GM21367 (cell line): Measurements from ENCODE around the gene AFAP1L2.

Experiments
- ATAC-seq: cut with Tn5 transposase; IDR thresholded peaks from one replicate; pipeline ENCODE4 v1.9.1; 2021; ENCODE audit not compliant: unreplicated experiment

The AFAP1L2 gene

DNA sequence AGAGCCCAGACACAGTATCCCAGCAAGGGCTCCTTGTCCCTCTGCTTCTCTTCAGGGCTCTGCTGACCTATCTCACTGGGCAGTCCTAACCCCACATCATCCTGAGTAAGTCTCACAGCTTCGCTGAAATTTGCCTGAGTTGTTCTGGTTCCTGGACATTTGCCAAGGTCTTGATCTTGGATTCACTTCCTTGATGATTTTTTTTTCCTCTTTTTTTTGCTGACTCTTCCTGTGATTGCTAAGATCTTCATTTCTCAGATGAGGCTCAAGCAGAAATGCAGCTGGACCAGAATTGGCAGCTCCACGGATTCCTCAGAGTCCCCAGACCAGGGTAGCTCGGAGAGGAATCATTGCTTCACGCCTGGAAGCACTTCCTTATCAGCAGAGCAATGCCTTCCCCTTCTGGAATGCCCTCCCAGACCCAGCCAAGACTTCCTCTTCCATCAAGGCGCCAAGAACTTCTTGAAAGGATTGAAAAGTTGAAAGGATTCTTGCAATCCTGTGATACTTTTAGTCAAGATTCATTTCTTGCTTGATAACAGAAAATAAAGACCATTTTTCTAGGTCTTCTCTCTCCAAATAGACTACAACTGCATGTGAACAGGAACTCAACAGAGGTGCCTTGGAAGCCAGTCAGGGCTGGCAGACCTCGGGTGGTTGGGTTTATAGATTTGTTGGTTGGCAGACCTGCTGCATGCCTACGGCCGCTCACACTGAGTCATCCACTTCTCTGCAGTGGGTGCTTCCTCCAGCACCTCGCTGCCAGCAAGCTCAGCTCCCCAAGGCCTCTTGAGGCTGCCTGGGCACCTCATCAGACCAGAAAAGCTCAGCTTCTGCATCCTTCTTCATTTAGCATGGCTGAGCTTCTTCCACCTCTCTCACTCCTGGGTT is 8.8 kb upstream of the AFAP1L2 start:
- no peak for ATAC-seq

DNA sequence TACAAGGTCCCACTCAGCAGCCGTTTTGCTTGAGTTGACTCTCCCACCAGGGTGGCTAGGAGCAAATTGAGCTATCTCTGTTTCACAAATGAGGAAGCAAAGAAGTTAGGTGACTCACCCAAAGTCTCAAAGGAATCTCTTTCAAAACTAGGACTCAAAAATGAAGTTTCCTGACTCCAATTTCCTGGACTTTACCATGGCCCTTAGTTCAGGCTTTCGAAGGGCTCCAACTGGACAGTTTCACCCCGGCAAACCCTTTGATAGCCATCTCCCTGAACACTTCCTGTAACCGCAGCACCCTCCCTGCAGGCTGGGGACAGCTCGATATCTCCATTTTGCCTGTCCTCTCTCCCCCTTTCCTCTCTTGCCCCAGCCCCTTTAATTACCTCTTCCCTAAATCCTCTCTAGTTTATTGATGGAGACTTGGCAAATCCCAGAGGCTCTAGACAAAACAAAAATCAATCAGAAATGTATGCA is 4.7 kb upstream of the AFAP1L2 start:
- ATAC-seq = no peak

DNA sequence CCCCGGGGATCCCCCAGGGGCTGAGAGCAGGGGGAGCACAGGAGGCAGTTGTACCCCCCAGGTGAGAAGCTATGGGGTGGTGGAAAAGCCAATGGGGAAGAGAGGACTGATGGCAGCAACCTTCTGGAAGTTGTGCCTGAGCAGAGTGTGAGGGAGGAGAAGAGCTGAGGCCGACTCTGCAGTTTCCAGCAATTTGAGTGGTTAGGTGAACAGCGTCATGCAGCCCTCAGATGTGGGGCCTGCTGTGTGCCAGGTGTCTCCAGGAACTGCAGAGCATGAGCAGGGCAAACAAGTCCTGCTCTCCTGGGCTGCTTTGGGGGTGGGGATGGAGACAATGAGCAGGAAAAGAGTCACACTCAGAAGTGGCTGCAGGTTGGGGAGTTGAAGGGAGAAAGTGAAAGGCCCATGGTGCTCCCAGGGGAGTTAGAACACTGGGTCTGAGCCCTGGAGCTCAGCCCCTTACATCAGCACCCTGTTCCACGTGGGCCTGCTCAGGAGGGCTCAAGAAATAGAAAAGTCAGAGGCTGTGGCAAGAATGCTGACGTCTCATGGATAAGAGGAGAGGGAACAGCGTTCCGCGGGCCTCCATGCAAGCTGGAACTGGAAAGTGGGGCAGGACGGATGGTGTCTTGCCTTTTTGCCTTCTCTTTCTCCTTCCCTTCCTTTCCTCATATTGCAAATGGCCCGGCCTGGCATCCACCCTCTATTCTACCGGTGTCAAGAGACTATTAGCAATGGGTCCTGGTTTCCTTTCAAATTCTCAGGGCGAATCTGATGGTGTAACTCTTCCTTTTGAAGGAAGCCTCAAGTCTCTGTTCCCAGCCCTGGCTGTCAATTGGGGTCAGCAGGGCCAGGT is 4.0 kb upstream of the AFAP1L2 start:
- no peak for ATAC-seq

DNA sequence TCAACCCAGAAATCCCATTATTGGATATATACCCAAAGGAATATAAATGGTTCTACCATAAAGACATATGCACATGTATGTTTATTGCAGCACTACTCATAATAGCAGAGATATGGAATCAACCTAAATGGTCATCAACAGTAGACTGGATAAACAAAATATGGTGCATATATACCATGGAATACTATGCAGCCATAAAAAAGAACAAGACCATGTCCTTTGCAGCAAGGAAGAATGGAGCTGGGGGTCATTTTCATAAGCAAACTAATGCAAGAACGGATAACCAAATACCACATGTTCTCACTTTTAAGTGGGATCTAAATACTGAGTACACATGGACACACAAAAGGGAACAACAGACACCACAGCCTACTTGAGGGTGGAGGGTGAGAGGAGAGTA is 2.2 kb upstream of the AFAP1L2 start:
- no peak for ATAC-seq

DNA sequence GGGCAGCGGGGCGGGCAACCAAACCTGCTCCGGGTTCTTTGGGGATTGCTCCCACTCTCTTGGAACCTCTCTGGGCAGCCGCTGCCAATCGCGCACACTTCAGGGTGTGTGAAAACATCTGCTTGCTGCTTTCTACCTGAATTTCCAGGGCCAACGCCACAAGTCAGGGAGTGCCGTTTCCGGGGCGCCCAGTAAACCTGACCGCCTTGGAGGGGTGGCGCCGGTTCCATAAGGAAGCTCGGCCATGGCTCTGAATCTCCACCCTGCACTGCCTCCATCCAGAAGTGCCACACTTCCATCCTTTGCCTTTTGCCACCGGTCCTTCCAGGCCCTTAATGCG is 679 bp upstream of the AFAP1L2 start:
- no peak for ATAC-seq

DNA sequence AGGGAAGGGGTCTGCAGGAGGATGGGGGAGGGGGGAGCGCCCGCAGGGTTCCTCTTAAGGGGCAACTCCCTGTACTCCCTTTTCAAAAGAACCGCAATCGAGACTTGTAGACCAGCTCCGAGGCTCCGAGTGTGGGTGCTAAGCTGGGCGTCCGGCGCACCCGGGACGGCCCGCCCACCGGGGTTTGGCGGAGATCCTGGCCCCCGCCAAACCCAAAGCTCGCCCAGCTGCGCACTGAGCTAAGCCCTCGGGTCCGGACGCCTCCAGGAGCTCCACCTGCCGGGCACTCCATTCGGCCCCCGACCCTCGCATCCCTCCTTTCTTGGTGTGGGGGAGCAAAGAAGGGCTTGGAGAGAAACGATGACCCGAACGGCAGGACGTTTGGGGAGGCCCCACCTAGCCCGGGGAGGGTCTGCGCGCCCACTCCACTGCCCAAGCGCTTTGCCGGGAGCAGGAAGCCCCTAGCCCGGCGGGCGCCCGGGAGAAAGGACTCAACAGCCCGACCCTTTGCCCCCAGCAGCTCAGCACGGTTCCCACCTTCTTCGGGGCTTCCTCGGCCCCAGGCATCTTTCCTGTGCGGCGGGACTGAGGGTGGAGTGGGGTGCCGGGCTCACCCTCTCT is 651 bp downstream of the AFAP1L2 start:
- no peak for ATAC-seq

DNA sequence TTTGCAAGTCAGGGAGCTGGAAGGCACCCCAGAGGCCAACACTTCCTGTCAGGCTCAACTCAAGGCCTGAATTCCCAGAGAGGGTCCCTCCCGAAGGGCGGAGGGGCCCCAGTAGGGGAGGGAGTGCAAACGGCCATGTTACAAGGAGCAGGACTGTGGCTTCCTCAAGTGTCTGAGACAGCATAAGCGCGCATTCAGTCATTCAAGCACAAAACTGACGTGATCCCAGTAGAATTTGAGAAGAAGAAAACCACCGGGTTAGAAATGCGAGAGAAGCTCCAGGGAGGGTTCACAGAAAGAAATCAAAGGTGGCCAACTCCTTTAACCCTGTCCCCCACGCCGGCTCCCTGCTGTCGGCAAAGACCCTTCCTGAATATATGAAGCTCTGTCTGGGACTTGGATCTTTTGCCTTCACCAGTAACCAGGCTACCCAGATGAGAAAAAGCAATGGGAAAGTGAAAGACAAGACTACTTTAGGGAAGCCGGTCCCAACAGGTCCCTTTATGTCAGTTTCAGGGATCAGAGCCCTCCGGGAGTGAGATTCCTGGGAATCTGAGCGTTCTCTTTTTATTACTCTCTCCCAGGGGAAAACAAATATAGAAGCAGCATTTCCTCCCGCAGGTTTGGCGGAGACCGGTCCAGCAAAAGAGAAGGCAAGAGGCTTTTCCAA is 1.3 kb downstream of the AFAP1L2 start:
- ATAC-seq = no peak

DNA sequence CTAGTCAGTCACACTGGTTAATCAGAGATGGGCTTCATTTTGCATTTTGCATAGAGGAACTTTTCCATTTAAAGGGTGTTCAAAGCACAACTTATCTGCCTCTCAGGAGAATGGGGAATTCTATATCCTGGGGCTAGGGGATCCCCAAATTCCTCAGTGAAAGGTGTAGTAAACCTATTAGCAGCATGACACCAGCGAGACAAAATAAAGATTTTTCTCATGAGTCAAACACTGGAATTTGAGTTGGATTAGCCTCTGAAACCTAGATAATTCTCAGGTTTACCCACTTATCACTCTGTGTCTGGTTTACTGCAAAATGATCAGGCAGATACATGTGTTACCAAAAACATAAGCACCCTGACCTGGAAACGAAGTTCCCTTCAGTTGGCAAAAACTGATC is 2.1 kb downstream of the AFAP1L2 start:
- no peak for ATAC-seq

DNA sequence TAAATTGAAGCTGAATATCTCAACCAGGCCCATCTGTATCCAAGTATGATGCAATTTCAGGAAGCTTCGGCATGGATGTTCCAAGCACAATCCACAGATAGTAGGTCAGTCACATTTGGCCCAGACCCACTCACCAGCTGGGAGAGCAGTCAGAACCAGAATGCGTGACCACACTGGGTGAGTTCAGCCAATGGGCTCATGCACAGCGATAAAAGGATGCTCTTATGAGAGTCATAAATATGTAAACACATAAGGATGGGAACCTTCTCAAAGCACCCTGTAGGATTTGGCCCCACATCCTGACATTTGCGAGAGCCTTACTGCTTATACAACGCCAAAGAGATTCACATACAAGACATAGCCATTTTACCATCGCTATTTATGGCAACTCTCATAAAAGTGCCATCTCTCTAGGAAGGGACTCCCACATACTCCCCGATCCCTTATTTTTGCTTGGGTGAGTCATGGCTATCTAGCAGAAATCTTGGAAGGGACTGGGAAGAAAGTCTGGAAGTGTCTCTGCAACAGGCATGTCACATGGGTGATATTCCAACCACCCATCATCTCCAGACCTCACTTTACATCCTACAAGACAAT is 3.0 kb downstream of the AFAP1L2 start:
- no peak for ATAC-seq

DNA sequence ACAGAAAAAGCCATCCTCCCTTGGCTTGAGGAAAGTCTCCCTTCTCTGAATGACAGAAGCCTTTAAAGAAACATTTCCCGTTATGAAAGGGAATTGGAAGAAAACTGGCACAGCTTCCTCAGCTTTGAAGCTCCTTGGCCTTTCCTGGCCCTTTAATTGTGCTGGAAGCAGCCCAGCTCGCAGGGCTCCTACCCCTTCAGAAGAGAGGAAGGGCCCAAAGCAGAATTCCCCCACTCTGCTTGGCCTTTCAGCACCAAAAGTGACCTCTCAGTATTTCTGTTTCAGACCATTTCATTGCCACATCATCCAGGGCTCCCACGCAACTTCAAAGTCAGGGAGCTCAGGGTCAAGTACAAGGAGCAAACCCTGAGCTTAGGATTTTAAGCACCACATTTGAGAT is 4.2 kb downstream of the AFAP1L2 start:
- no peak for ATAC-seq

DNA sequence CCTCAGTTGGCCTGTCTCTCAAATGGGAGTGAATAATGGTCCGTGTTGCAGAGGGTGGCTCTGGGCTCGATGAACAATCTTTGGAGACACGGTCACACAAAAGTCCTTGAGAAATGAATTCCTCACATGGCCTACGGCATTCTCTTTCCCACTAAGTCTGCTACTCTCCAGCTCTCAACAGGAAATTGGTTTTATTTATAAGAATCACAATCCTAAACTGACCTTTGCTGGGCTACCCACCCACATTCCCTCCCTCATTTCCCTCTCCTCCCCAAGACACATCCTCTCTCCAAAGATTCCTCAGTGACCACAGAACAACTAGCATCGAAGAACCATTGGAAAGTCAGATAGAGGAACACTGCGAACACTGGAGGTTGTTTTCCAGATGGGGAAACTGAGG is 4.7 kb downstream of the AFAP1L2 start:
- no peak for ATAC-seq

DNA sequence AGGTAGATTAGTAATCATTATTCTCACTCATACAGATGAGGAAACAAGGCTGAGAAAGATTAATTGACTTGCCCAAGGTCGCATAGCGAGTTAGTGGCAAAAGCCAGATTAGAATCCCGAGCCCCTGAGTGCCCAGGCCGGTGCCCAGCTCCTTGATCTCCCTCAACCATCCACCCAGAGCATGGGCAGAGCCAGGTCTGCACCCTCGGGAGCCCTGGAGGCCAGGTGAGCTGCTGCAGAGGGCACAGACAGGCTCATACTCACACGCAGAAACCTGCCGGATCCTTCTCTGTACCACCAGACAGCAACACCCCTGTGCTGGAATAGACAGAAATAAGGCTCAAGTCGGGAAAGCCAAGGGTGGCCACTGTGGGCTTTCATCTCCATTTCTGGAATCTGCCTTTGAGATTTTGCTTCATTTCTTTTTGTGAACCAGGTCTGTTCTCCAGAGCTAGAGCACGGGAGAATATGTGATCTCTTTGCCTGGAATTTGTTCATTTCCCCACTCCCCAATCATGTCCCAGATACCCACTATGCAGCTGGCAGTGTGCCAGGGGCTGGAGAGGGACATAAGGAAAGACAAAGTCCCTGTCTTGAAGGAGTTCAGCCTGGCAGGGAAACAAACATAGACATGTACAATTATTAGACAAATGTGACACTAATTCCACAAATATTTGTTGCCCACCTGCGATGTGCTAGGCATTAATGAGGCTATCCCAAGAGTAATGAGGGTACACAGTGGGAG is 5.5 kb downstream of the AFAP1L2 start:
- no peak for ATAC-seq

DNA sequence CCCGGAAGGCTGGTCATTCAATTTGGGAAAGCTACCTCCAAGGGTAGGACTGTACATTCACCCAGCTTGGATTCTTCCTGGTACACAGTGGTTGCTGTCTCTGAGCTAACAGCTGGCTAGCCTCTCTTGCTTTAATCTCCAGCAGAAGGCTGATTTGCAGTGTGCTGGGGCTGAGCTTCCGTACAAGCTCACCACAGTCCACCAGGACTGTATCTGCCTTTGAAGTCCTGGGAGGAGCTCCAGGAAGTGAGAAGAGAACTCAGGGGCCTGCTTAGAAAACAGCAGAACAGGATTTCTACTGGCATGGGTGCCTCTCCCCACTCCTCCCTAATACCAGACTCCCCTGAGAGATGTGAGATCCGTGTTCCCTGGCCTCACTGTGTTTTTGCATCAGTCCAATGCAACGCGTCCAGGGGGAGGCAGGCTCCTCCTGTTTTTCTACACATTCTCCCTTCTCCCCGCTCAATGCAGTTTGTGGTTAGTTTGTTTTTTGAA is 6.6 kb downstream of the AFAP1L2 start:
- ATAC-seq = no peak

DNA sequence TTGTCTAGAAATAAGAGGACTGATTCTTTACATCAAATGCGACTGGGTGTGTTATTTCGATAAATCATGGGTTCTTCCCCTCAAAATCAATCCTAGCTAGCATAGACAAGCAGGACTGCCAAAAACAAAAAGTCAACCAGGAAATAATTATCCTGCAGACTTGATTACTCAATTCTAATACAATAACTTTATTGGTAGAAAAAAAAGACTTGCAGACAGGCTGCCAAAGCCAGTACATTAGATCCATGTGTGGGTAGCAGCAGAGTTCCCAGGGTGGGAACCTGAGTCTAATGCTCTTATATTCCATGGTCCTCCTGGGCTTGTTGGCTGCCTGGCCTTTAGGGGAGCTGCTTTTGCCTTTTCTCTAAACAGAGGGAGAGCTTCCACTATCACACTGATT is 7.8 kb downstream of the AFAP1L2 start:
- no peak for ATAC-seq

DNA sequence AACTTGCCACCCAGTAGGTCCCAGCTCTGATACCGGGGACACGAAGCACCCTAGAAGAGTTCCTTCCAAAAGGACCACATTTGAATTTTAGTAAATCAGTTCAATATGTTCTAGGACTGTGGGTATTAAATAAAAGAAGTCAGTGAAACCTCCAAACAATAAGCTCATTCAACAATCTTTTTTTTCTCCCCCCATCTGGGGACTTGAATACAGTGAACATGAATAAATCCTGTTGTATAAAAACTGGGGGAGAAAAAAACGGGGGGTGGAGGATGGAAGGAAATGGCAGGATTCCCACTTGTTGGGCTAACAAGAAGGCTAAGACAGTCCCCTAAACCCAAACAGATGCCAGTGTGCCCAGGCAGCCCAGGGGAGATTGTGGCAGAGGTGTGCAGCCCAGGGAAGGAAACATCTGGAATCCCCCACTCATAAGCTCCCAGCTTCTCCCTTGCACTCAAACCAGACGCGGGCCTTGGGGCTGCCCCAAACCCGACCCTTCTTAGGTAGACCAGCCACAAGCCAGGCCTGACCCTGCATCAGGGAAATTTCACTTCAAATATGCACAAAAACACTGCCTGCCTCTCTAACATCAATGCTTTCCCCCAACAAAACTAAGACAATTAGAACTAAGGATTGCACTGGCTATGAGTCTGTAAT is 8.8 kb downstream of the AFAP1L2 start:
- ATAC-seq = no peak

DNA sequence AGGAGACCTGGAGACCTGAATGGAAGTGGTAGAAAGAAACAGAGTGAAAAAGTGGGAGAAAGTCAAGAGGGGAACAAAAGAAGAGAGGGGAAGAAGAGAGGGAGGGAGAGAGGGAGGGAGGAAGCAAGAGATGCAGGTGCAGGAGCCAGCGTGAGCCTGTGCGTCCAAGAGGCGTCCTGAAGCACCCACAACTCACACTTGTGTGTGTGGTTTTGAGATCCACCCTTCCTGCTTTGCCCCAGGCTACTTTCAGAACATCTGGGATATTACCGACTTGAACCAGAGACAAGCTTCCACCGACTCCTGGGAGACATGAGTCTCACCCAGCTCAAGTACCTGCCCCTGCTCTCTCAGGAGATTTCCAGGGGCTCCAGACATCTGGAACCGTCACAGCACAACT is 9.8 kb downstream of the AFAP1L2 start:
- no peak for ATAC-seq

DNA sequence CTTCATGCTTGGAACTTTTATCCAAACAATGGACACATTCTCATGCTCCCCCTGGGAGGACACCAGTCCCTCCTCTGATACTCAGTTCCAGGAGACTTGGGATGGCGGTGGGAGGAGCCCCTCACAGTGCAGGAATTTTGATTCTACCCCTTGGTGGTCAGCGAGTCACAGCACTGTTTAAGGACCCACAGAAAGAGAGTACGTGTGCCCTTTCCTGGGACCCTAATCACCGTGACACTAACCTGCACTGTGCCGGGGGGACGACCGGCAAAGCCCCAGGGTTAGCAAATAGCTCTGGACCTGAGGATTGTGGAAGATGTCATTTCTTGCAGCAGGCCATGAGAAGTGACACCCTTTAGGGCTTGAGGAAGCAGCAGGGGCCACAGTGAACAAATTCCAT is 10.4 kb downstream of the AFAP1L2 start:
- no peak for ATAC-seq

DNA sequence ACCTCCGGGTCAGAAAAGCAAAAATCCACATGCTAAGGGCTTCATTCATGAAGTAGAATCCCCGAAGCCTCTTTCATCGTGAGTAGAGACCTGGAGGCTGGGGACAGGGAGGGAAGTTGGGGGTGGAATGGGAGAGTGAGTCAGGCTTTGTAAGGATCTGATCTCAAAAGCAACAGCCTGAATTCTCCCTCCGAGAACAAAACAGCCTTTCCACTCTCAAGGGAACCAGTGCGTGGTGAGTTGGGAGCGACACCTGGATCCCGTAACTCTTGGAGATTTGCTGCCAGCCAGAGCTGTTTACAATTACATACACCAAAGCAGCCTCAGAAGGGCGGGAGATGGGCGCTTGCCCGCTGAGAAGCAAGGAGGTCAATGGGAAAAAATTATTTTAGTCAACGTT is 10.8 kb downstream of the AFAP1L2 start:
- no peak for ATAC-seq

DNA sequence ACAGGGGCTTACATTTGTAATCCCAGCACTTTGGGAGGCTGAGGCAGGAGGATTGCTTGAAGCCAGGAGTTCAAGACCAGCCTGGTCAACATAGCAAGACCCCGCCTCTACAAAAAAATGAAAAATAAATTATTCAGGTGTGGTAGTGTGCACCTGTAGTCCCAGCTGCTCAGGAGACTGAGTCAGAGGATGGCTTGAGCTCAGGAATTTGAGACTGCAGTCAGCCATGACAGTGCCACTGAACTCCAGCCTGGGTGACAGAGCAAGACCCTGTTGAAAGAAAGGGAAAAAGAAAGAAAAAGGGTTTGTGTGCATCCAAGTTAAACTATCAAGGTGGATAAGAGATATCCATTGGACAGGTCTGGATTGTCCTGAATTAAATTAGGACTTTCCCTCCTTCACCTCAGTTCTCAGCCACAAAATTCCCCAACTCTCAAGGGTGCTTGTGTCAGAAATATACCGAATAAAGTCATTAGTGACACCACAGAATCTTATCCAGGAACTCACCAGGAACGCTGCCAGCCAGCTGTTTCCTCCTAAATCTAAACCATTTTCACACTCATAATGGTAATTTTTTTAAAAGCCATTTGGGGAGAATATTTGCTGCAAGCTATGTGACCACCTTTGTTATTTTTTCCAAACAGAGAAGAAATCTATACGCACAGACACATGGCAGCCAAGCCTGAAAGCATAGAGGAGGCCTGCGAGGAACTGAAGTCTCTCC is 12.0 kb downstream of the AFAP1L2 start:
- no peak for ATAC-seq
